Endothelial cell of umbilical vein (primary cell): ENCODE measurements around the gene OXCT2. TPM values are rescaled to one million over a fixed set of nuclear protein-coding genes. Genes with fewer than 3 reads are reported as not detected.

ENCODE experiments used
- BruUV-seq: library from RNA; stranded (reverse); fragments of 400-500 nt; replicated peaks from 2 replicates; lab custom pipeline; 2021; lab: Mats Ljungman, UMichigan
- CTCF ChIA-PET: fragments of 300-600, 350-600 bp; sonication (Branson Sonifier 250); formaldehyde crosslinking; loops from one replicate; lab custom pipeline; 2021; ENCODE audit warnings: antibody characterized with exemption, inconsistent platforms; lab: Charles Lee
- POLR2A ChIA-PET: fragments of 300-600, 350-600 bp; sonication (Branson Sonifier 250); formaldehyde crosslinking; loops from one replicate; lab custom pipeline; 2021; ENCODE audit warnings: antibody characterized with exemption, inconsistent platforms; lab: Charles Lee
- DNase-seq: peaks from one replicate; pipeline ENCODE4 v3.0.0-alpha.2; 2011; ENCODE audit warnings: low read depth, low spot score
- FAIRE-seq: peaks from 2 replicates; lab custom pipeline; 2011; peaks lifted over from hg19 to GRCh38; lab: Jason Lieb, UNC
- H2AFZ ChIP-seq: 2 replicates; pipeline ENCODE4 v1.6.0; 2012; ENCODE audit warnings: low read depth, low read length, control low read depth, inconsistent platforms
- H3K27ac ChIP-seq: 2 replicates; pipeline ENCODE4 v1.5.1; 2011; ENCODE audit warnings: low read depth, mild to moderate bottlenecking, control low read depth, low read length, moderate library complexity; ENCODE audit not compliant: insufficient read depth
- H3K27me3 ChIP-seq, 2 experiments: 2 replicates each; pipeline versions ENCODE4 v1.6.0 to v1.6.1; 2011; ENCODE audit warnings: low read length in 2 of 2, mixed read lengths in 1 of 2; ENCODE audit not compliant: control insufficient read depth in 2 of 2, insufficient read depth in 2 of 2
- H3K36me3 ChIP-seq, 2 experiments: 2 replicates in 1 of 2; 3 replicates in 1 of 2; pipeline ENCODE4 v1.5.1; 2011; ENCODE audit warnings: low read length in 2 of 2, mild to moderate bottlenecking in 1 of 2, moderate library complexity in 1 of 2; ENCODE audit not compliant: control insufficient read depth in 2 of 2, insufficient read depth in 2 of 2; ENCODE audit errors: extremely low read depth in 1 of 2
- H3K4me1 ChIP-seq: 3 replicates; pipeline ENCODE4 v1.5.1; 2011; ENCODE audit warnings: mild to moderate bottlenecking, low read length; ENCODE audit not compliant: control insufficient read depth, insufficient read depth; ENCODE audit errors: extremely low read depth
- H3K4me2 ChIP-seq: 2 replicates; pipeline ENCODE4 v1.6.1; 2011; ENCODE audit warnings: low read length, control low read depth, mixed read lengths; ENCODE audit not compliant: insufficient read depth
- H3K4me3 ChIP-seq, 3 experiments: fragments of 200-600 bp in 1 of 3; sonication (generic), shearing (Covaris generic) in 1 of 3; replicated peaks in 1 of 3; 2 replicates each; pipeline ENCODE4 v1.5.1; 2011 to 2016; ENCODE audit warnings: control low read depth in 3 of 3, low read length in 3 of 3, mild to moderate bottlenecking in 2 of 3, inconsistent platforms in 1 of 3, low read depth in 1 of 3, moderate library complexity in 1 of 3; ENCODE audit not compliant: insufficient read depth in 1 of 3
- H3K79me2 ChIP-seq: 2 replicates; pipeline ENCODE4 v1.6.0; 2012; ENCODE audit warnings: low read length, inconsistent platforms; ENCODE audit not compliant: control insufficient read depth, insufficient read depth
- H3K9ac ChIP-seq: replicated peaks from 2 replicates; pipeline ENCODE3; 2011; ENCODE audit warnings: low read length, control low read depth; ENCODE audit not compliant: insufficient read depth; ENCODE audit errors: extremely low read depth
- H3K9me1 ChIP-seq: replicated peaks from 3 replicates; pipeline ENCODE4 v1.6.0; 2011; ENCODE audit warnings: mild to moderate bottlenecking, low read length; ENCODE audit not compliant: control insufficient read depth, insufficient read depth; ENCODE audit errors: extremely low read depth
- H3K9me3 ChIP-seq: replicated peaks from 2 replicates; pipeline ENCODE4 v1.5.1; 2012; ENCODE audit warnings: low read length, inconsistent platforms; ENCODE audit not compliant: control insufficient read depth, insufficient read depth
- H4K20me1 ChIP-seq: replicated peaks from 2 replicates; pipeline ENCODE3; 2011; ENCODE audit warnings: mild to moderate bottlenecking, low read length; ENCODE audit not compliant: control insufficient read depth, insufficient read depth; ENCODE audit errors: extremely low read depth
- EZH2 ChIP-seq: IDR thresholded peaks from 2 replicates; pipeline ENCODE4 v1.6.1; 2012; ENCODE audit warnings: borderline replicate concordance, low read depth, mild to moderate bottlenecking, moderate library complexity, low read length, inconsistent platforms; ENCODE audit not compliant: severe bottlenecking
- FOS ChIP-seq: IDR thresholded peaks from 2 replicates; pipeline ENCODE4 v1.6.1; 2011; ENCODE audit warnings: mild to moderate bottlenecking, low read length, moderate library complexity, borderline replicate concordance; ENCODE audit not compliant: insufficient read depth
- GATA2 ChIP-seq: IDR thresholded peaks from 2 replicates; pipeline ENCODE4 v1.7.0; 2011; ENCODE audit warnings: low read depth, mild to moderate bottlenecking, moderate library complexity, mixed read lengths, low read length; ENCODE audit not compliant: insufficient read length, insufficient read depth
- JUN ChIP-seq: IDR thresholded peaks from 2 replicates; pipeline ENCODE4 v1.6.1; 2011; ENCODE audit warnings: borderline replicate concordance, low read depth; ENCODE audit not compliant: insufficient read length, insufficient read depth
- MYC ChIP-seq: IDR thresholded peaks from one replicate; pipeline ENCODE4 v1.6.1; 2011; ENCODE audit warnings: mild to moderate bottlenecking, low read depth, low read length
- POLR2AphosphoS5 ChIP-seq: IDR thresholded peaks from 2 replicates; pipeline ENCODE4 v1.6.1; 2012; ENCODE audit warnings: low read depth, mild to moderate bottlenecking, control low read depth, low read length, moderate library complexity; ENCODE audit not compliant: insufficient read depth
- dilution Hi-C: fragments of 300-500 bp; cut with MboI; formaldehyde crosslinking; loops from one replicate; pipeline ENCODE4 v1.15.0; 2019; ENCODE audit warnings: low sequenced_read_pairs; ENCODE audit not compliant: extremely low pct_ligation_motif_present
- intact Hi-C: fragments of 100-400 bp; cut with micrococcal nuclease; formaldehyde crosslinking; loops from one replicate; pipeline ENCODE4 v1.10.0; 2022
- polyA plus RNA-seq, 4 experiments: library from polyadenylated mRNA; depleted of rRNA in 3 of 4; stranded (reverse) in 3 of 4; unstranded in 1 of 4; fragments of >200 nt; gene quantifications; 2 replicates each; pipeline versions ENCODE4 v1.2.1 to v1.2.3, GENCODE V29; 2011 to 2012; ENCODE audit warnings: missing spikeins in 1 of 4
- total RNA-seq: library from RNA; stranded (reverse); gene quantifications from 2 replicates; pipeline ENCODE4 v1.2.3, GENCODE V29; 2021
- TF ChIP-seq, protein P1 (sequence below): IDR thresholded peaks from 2 replicates; pipeline ENCODE4 v1.6.1; 2011; ENCODE audit not compliant: insufficient read depth, insufficient read length
- TF ChIP-seq, protein P2 (sequence below), 2 donors: IDR thresholded peaks; 1 replicate in 1 of 2; 2 replicates in 1 of 2; pipeline ENCODE4 v1.5.1; 2011; ENCODE audit warnings: low read length in 2 of 2, mild to moderate bottlenecking in 2 of 2, moderate library complexity in 2 of 2, control low read depth in 1 of 2, inconsistent platforms in 1 of 2, low read depth in 1 of 2; ENCODE audit not compliant: insufficient read depth in 1 of 2; ENCODE audit errors: extremely low read depth in 1 of 2

OXCT2 gene
- total and polyA plus RNA-seq, 2 donors (not counting 3 experiments of a cell fraction or from before 2014, with no cell fraction given), result 0.60 to 0.84 TPM

DNA sequence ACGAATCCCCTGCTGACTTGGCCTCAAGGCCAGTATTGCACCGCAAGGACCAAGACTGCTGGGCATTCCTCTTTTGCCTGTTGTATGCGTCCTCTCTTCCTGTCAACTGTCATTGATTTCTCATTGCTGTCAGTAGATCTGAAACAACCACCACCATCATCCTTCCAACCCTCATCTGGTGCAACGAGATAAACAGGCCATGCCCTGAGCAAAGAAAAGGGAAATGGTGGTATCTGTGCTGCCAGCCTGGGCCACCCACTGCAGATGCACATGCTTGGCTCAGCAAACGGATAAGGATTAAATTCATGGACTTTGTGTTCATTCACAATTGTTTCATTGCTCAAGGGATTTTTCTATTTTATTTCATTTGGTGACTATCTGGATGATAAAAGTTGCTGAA is 13.6 kb downstream of the OXCT2 start:
- Histone ChIP-seq H3K4me3 (no peak overlapping the region), H2AFZ (no peak overlapping the region), H3K9me3 (no peaks in the 10 kb centered on the region), H3K27me3 (no peaks in the 10 kb centered on the region), H4K20me1 (no peaks in the 10 kb centered on the region), H3K36me3 (peaks cover 7 to 21% of the 10 kb centered on the region in 2 experiments), H3K4me1 (no peaks in the 10 kb centered on the region), H3K79me2 (no peaks in the 10 kb centered on the region), H3K9ac (no peak overlapping the region), H3K27ac (no peak overlapping the region), H3K4me2 (no peak overlapping the region), H3K9me1 (no peaks in the 10 kb centered on the region)
- TF ChIP-seq, protein P1, sequence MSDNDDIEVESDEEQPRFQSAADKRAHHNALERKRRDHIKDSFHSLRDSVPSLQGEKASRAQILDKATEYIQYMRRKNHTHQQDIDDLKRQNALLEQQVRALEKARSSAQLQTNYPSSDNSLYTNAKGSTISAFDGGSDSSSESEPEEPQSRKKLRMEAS, result no peak
- TF ChIP-seq FOS (no peak), POLR2AphosphoS5 (no peak), GATA2 (no peak), MYC (no peak), EZH2 (no peak), JUN (no peak)
- TF ChIP-seq, protein P2, sequence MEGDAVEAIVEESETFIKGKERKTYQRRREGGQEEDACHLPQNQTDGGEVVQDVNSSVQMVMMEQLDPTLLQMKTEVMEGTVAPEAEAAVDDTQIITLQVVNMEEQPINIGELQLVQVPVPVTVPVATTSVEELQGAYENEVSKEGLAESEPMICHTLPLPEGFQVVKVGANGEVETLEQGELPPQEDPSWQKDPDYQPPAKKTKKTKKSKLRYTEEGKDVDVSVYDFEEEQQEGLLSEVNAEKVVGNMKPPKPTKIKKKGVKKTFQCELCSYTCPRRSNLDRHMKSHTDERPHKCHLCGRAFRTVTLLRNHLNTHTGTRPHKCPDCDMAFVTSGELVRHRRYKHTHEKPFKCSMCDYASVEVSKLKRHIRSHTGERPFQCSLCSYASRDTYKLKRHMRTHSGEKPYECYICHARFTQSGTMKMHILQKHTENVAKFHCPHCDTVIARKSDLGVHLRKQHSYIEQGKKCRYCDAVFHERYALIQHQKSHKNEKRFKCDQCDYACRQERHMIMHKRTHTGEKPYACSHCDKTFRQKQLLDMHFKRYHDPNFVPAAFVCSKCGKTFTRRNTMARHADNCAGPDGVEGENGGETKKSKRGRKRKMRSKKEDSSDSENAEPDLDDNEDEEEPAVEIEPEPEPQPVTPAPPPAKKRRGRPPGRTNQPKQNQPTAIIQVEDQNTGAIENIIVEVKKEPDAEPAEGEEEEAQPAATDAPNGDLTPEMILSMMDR (IDR thresholded peaks at IDR 0.05; ENCODE audit: extremely low read depth in 1 of 2, insufficient read depth in 1 of 2, low read depth in 1 of 2, low read length in 2 of 2), result no peak
- FAIRE-seq, result no peak
- intact Hi-C loops, result no loop called here
- ChIA-PET CTCF (no interaction called here), POLR2A (no interaction called here)
- DNase-seq, result no peak
- no TSS peak for BruUV-seq
- dilution Hi-C loops, result no loop called here
